SK-N-MC (cell line): ENCODE data around the gene ARHGAP26.
A peak's percentile ranks its signal among the peaks of the same experiment; 100 is the strongest.

Experiments used
- DNase-seq: peaks from one replicate; pipeline ENCODE4 v3.0.0-alpha.2; 2011; ENCODE audit warnings: low read depth, low spot score
- H3K27ac ChIP-seq: fragments of 200-600 bp; sonication (generic); 2 replicates; pipeline ENCODE4 v1.5.1; 2016; ENCODE audit warnings: mixed run types
- H3K36me3 ChIP-seq: fragments of 200-600 bp; sonication (generic); 2 replicates; pipeline ENCODE4 v1.6.1; 2017; ENCODE audit warnings: antibody characterized with exemption, low read length, mixed read lengths; ENCODE audit not compliant: insufficient read depth
- H3K4me3 ChIP-seq: fragments of 200-600 bp; sonication (generic); 2 replicates; pipeline ENCODE4 v1.5.1; 2016
- H3K9ac ChIP-seq: fragments of 200-600 bp; sonication (generic); 2 replicates; pipeline ENCODE4 v1.8.0; 2017; ENCODE audit warnings: mixed run types, mixed read lengths; ENCODE audit not compliant: insufficient read length
- H3K9me3 ChIP-seq: fragments of 200-600 bp; sonication (generic); 2 replicates; pipeline ENCODE4 v1.6.1; 2017; ENCODE audit warnings: low read depth, mild to moderate bottlenecking, antibody characterized with exemption, low read length, moderate library complexity, mixed read lengths
- EZH2 ChIP-seq: fragments of 200-600 bp; sonication (generic); IDR thresholded peaks from one replicate; pipeline ENCODE4 v1.6.1; 2017; ENCODE audit warnings: antibody characterized with exemption
- FOXP2 ChIP-seq: optimal IDR thresholded peaks from 2 replicates; pipeline ENCODE3; 2011; ENCODE audit warnings: mild to moderate bottlenecking, moderate library complexity; ENCODE audit not compliant: insufficient read depth; ENCODE audit errors: extremely low read length, control extremely low read depth
- POLR2AphosphoS5 ChIP-seq: IDR thresholded peaks from 2 replicates; pipeline ENCODE4 v1.6.1; 2012; ENCODE audit warnings: mild to moderate bottlenecking, low read depth, low read length, borderline replicate concordance

Gene ARHGAP26

DNA sequence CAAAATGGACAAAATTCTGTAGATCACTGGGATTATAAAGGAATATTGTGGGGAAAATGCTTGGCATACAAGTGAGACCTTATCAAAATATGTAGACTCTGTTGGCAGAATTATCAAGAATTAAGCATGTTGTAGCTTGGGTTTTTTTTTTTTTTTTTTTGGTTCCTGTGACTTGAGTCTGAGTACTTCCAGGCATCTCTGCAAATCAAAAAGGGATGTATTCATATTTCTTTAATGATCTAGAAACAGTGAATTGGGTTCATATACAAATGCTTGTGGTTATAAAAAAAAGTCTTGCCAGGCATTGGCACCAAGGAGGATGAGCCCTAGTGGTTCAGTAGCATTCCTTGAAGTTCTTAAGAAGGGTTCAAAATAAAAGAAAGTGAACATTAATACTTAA lies 292.2 kb downstream of the ARHGAP26 start:
- no peaks in the 10 kb centered on the region for H3K9me3 ChIP-seq
- no peak overlapping the region for H3K27ac ChIP-seq
- H3K36me3 ChIP-seq = no peaks in the 10 kb centered on the region
- H3K9ac ChIP-seq = no peak overlapping the region
- TF ChIP-seq EZH2 = no peak
- TF ChIP-seq FOXP2 = no peak
- TF ChIP-seq POLR2AphosphoS5 = no peak
- no peak for DNase-seq
- H3K4me3 ChIP-seq = no peak overlapping the region

DNA sequence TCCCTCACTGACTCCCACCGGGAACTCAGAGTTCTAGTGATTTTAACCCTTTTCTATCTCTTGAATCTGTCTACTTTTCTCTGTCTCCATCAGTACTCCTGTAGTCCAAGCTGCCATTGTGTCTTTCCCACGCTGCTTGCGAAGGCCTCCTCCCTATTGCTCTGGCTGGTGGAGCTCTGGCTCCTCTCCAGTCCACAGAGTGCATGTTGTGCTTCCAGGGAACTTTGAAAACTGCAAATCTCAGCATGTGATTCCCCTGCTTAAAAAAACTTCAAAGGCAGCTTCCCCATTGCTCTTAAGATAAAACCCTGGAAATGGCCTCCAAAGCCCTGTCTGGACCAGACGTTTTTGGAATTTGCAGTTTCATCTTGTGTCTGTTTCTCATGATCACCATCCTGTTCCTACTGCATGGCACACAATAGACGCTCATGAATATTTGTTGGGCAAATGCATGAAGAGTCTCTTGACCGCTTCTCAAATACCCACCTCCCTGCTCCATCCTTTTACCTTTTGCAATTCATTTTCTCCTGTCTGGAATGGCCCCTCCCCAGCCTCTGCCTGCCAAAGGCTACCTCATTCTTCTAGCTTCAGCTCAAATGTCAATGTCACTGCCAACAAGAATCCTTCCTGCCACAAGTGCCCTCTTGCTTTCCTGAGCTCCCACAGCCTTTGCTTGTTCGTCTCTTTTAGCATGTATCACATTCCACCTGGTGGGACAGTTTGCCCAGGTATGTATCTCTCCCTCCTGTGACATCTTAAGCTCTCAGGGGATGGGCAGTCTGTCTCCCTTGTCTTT lies 293.2 kb downstream of the ARHGAP26 start:
- H3K9ac ChIP-seq = no peak overlapping the region
- H3K27ac ChIP-seq = no peak overlapping the region
- H3K36me3 ChIP-seq = no peaks in the 10 kb centered on the region
- no peak overlapping the region for H3K4me3 ChIP-seq
- TF ChIP-seq EZH2 = no peak
- no peak for TF ChIP-seq POLR2AphosphoS5
- no peak for TF ChIP-seq FOXP2
- no peaks in the 10 kb centered on the region for H3K9me3 ChIP-seq
- no peak for DNase-seq

DNA sequence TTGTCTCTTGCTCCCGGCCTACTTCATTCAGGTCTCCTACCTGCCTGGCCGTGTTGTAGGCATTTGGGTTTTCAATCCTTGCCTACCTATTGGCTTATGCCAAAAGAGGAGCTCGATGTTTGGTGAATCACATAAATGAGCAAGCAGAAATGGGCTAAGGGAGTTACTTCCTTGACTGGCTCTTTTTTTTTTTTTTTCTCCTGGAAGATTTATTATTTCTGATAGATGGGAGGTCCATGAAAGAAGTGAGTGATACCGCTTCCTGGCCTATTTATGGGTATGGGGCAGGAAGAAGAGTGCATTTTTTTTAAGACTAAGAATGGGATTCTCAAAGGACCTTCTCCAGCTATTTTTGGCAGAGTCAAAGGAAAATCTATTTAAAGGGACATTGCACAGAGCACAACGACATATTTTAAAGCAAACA lies 294.1 kb downstream of the ARHGAP26 start:
- Histone ChIP-seq H3K36me3 (no peaks in the 10 kb centered on the region), H3K27ac (peak overlapping the region; percentile 67), H3K9ac (no peak overlapping the region), H3K4me3 (no peak overlapping the region), H3K9me3 (no peaks in the 10 kb centered on the region)
- TF ChIP-seq FOXP2 (no peak), POLR2AphosphoS5 (no peak), EZH2 (no peak)
- DNase-seq = no peak

DNA sequence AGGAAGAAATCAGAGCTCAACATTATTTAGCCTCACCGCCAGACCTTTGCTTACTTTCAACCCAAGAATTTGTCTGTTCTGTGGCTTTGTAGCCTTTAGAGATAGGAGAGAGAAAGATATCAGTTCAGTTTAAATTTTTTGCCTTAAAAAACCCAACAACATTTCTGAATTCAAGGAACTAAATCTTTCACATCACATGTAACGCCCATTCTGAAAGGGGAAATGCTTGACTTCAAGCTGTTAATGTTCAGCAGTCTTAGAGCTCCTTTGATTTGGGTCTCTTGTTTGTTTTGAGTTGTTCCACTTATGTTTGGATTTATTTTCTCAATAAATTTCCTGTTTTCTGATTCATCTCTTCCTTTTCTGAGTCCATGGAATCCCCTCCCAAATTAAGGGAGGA lies 294.5 kb downstream of the ARHGAP26 start:
- peak overlapping the region; percentile 67 for H3K27ac ChIP-seq
- no peak for DNase-seq
- TF ChIP-seq FOXP2 (no peak), EZH2 (no peak), POLR2AphosphoS5 (no peak)
- no peaks in the 10 kb centered on the region for H3K9me3 ChIP-seq
- no peak overlapping the region for H3K9ac ChIP-seq
- no peaks in the 10 kb centered on the region for H3K36me3 ChIP-seq
- H3K4me3 ChIP-seq = no peak overlapping the region

DNA sequence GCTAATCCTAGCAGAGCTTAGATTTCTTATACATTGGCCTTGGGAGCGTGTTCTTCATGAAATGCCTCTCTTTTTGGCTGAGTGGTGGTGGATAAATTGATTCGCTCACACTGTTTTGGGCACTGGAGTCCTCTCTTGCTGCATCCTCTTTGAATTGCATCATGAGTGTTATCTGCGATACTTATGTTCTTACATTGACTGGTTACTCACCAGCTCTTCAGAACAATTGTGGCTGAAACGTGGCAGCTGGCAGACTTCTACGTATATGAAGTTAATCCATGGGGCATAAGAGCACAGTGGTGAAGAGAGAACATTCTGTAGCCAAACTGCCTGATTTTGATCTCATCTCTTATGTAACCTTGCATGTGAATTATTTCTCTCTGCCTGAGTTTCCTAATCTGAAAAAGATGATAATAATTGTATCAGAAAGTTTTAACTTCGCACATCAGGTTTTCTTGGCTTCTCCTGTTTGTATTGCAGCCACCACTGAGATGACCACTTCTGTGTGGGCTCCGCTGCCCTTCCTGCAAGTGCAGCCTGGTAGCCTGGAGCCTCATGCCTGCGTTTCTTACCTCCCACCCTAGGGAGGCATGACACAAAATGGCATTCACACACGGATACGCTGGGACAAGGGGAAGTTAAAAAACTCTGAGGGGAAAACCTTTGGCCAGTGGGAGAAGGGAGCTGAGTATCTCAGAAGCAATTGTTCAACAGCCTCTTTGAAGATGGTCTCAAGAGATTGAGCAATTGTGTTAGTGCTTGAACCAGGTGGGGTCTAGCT lies 295.2 kb downstream of the ARHGAP26 start:
- TF ChIP-seq FOXP2 (no peak), EZH2 (no peak), POLR2AphosphoS5 (no peak)
- no peak overlapping the region for H3K9ac ChIP-seq
- no peaks in the 10 kb centered on the region for H3K36me3 ChIP-seq
- DNase-seq = no peak
- no peak overlapping the region for H3K27ac ChIP-seq
- no peak overlapping the region for H3K4me3 ChIP-seq
- no peaks in the 10 kb centered on the region for H3K9me3 ChIP-seq

DNA sequence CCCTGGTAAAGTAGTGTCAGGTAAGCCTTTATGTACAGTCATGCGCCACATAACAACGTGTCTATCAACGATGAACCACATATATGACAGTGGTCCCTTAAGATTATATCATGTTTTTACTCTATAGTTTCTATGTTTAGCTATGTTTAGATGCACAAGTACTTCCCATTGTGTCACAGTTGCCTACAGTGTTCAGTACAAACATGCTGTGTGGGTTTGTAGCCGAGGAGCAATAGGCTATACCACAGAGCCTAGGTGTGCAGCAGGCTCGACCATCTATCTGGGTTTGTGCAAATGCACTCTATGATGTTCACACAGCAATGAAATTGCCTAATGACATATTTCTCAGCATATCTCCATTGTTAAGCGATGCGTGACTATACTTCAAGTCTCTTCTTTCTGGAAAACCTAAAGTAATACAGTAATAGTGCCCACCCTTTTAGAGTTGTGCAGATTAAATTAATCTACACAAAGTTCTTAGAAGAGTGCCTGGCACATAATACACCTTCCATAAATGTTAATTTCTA lies 295.9 kb downstream of the ARHGAP26 start:
- DNase-seq = no peak
- no peaks in the 10 kb centered on the region for H3K9me3 ChIP-seq
- H3K4me3 ChIP-seq = no peak overlapping the region
- no peak overlapping the region for H3K9ac ChIP-seq
- no peak overlapping the region for H3K27ac ChIP-seq
- no peaks in the 10 kb centered on the region for H3K36me3 ChIP-seq
- TF ChIP-seq EZH2 = no peak
- TF ChIP-seq FOXP2 = no peak
- no peak for TF ChIP-seq POLR2AphosphoS5

DNA sequence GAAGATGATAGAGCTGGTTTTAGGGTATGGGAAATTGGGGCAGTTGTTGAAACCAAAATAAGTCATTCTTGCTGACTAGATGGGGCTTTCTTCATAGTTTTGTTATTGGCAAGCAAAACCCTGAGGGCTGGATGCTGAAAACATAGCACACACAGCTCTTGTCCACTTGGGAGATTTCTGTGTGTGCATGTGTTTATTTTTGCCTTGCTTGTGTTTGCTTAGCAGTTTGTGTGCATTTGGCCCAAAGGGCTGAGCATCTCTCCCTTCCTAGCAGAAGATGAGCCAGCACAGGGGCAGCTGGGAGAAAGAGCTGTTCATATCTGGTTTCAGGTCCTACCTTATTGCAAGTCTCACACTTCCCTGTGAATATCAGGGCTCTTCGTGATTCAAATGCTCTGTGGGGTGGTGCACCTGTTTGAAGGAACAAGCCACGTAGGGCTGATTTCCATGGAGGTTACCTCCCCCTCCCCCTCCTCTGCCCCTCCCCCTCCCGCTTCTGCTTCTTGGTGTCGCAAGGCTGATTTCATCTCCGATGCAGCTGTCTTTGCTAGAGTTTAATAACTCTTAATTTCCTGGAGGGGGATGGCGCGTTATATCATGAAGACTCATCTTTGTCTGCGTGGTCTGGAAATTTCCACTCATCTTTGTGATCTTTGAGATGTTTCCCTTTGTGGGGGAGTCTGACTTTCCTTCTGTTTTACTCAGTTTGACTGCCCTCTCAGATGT lies 296.5 kb downstream of the ARHGAP26 start:
- DNase-seq = no peak
- Histone ChIP-seq H3K36me3 (no peaks in the 10 kb centered on the region), H3K9ac (no peak overlapping the region), H3K4me3 (no peak overlapping the region), H3K9me3 (no peaks in the 10 kb centered on the region), H3K27ac (no peak overlapping the region)
- no peak for TF ChIP-seq POLR2AphosphoS5
- TF ChIP-seq EZH2 = no peak
- TF ChIP-seq FOXP2 = no peak

DNA sequence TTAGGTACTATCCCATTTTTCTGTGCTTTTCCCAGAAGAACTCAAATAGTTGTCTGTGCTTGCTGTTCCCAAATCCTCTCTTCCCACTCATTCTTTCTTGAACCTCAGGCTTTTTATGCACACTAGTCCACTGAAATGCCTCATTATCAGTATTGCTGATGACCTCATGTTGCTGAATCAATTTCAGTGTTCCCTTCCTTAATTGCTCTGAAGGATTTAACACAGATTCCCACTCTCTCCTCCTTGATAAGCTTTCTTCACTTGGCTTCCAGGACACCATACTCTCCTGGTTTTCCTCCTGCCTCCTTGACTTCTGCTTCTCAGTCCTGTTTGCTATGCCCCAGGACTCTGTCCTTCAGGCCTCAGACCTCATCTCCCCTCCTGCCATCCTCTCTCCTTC lies 298.5 kb downstream of the ARHGAP26 start:
- TF ChIP-seq FOXP2 (no peak), POLR2AphosphoS5 (no peak), EZH2 (no peak)
- no peaks in the 10 kb centered on the region for H3K36me3 ChIP-seq
- H3K9me3 ChIP-seq = no peaks in the 10 kb centered on the region
- H3K27ac ChIP-seq = no peak overlapping the region
- H3K9ac ChIP-seq = no peak overlapping the region
- DNase-seq = no peak
- no peak overlapping the region for H3K4me3 ChIP-seq
